Astrocyte of the spinal cord (primary cell): Measurements from ENCODE around the gene TFR2.

ENCODE experiments used
- DNase-seq: peaks from one replicate; pipeline ENCODE4 v3.0.0; 2011; ENCODE audit warnings: low read depth, low spot score
- H3K4me3 ChIP-seq: 2 replicates; pipeline ENCODE4 v1.5.1; 2011; ENCODE audit warnings: low read depth, mild to moderate bottlenecking, low read length, moderate library complexity
- in situ Hi-C: cut with HindIII; loops from 2 replicates; pipeline ENCODE4 v1.10.0; 2017; ENCODE audit warnings: low sequenced_read_pairs
- TF ChIP-seq, protein P1 (sequence below): IDR thresholded peaks from 2 replicates; pipeline ENCODE4 v1.5.1; 2012; ENCODE audit warnings: low read depth, mild to moderate bottlenecking, low read length, inconsistent platforms

The TFR2 gene

GRCh38 chr7:100623951-100624824 lies 17.2 kb downstream of the TFR2 start:
- H3K4me3 ChIP-seq, result no peak overlapping the region
- TF ChIP-seq, protein P1, sequence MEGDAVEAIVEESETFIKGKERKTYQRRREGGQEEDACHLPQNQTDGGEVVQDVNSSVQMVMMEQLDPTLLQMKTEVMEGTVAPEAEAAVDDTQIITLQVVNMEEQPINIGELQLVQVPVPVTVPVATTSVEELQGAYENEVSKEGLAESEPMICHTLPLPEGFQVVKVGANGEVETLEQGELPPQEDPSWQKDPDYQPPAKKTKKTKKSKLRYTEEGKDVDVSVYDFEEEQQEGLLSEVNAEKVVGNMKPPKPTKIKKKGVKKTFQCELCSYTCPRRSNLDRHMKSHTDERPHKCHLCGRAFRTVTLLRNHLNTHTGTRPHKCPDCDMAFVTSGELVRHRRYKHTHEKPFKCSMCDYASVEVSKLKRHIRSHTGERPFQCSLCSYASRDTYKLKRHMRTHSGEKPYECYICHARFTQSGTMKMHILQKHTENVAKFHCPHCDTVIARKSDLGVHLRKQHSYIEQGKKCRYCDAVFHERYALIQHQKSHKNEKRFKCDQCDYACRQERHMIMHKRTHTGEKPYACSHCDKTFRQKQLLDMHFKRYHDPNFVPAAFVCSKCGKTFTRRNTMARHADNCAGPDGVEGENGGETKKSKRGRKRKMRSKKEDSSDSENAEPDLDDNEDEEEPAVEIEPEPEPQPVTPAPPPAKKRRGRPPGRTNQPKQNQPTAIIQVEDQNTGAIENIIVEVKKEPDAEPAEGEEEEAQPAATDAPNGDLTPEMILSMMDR, result no peak
- in situ Hi-C loops, result no loop called here
- no peak for DNase-seq

DNA sequence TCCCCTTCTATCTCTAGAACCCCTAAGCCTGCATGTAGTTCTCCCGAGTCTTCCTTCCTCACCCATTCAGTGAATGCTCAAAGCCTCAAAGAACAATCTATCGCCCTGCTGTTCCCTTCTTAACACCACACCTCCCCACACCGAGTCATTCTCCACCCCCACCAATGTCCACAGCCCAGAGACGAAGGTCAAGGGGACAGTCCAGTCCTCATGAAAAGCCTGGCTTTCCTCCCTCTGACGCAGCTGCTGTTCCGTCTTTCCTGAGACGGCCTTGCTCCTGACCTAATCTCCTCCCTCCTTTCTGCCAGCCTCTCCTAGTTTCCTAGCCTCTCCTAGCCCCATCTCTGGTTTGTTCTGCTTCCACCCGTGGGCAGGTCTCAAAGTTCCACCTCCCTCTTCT lies 19.8 kb downstream of the TFR2 start:
- TF ChIP-seq, protein P1, result no peak
- no peak for DNase-seq
- no peak overlapping the region for H3K4me3 ChIP-seq
- in situ Hi-C loops, result no loop called here

DNA sequence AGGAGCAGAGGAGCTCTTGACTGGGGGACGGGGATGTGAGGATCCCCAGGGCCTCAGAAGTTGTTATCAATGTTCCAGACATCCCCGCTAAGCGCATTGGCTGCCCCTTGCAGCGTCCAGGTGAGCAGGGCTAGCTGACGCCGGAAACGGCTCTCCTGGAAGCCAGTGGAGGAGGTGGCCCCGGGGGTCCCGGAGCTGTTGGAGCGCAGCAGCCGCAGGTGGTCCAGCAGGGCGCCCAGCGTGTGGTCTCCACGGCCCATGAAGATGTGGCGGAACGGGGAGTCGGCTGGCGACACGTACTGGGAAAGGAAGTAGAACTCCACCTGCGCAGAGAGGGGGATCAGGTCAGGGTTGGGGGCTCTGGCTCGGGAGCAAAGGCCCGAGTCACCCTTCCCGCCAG lies 20.5 kb downstream of the TFR2 start:
- no peak overlapping the region for H3K4me3 ChIP-seq
- TF ChIP-seq, protein P1, result no peak
- in situ Hi-C loops, result no loop called here
- no peak for DNase-seq

GRCh38 chr7:100620239-100620638 lies 21.1 kb downstream of the TFR2 start:
- H3K4me3 ChIP-seq, result no peak overlapping the region
- TF ChIP-seq, protein P1, result no peak
- DNase-seq, result no peak
- in situ Hi-C loops, result no loop called here

GRCh38 chr7:100614308-100614861 lies 27.0 kb downstream of the TFR2 start:
- in situ Hi-C loops, result no loop called here
- H3K4me3 ChIP-seq, result no peak overlapping the region
- no peak for DNase-seq
- TF ChIP-seq, protein P1, result no peak

- in situ Hi-C loops, result no loop called here
- DNase-seq, result no peak
- H3K4me3 ChIP-seq, result peak overlapping the region; percentile 78
- TF ChIP-seq, protein P1, result no peak
Measured at GRCh38 chr7:100613412-100614175, 27.8 kb downstream of the TFR2 start.
